Stimulated activated CD8-positive, alpha-beta memory T cell treated with anti-CD3 and anti-CD28 coated beads, Interleukin-12 subunit alpha, Interleukin-12 subunit beta, amount 100 ng/mL, for 4 hours (primary cell): ENCODE results near the gene NAA60.
A peak's percentile ranks its signal among the peaks of the same experiment; 100 is the strongest.
"Not testable (repeated sequence)": the region's sequence is repeated elsewhere in the genome, so short reads cannot be mapped to it uniquely, and the experiment has no call there.

ENCODE experiments used
- DNase-seq: peaks from one replicate; pipeline ENCODE4 v3.0.0-alpha.2; 2020; ENCODE audit warnings: low read depth

The NAA60 gene

GRCh38 chr16:3484318-3485096, 41.0 kb downstream of the NAA60 start:
- no peak for DNase-seq

DNA sequence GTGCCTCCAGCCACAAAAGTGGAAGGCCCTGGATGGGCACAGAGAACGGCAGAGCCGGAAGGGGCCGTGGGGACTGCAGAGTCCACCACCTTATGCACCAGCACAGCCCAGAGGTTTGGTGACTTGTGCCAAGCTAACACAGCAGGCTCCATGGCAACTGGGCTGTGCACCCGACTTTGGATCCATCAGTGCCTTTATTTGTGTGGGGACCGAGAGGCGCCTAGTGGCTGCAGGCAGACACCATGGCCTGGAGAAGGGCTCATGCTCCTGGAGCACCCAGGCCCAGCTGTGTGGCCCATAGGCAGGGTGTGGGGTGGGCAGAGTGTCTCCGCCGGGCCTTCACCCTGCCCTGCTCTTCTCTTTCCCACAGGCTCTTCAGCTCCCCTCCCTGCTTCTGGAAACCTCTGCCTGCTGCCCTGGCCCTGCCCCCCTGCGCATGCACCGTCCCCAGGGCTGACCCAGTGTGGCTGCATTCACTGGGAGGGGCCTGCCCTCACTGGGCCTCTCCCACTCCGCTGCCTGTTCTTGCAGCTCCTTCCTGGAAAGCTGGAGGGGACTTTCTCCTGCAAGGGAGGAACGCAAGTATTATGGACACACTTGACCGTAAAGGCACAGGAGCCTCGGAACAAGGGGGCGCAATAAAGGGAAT, 41.7 kb downstream of the NAA60 start:
- DNase-seq, result no peak

DNA sequence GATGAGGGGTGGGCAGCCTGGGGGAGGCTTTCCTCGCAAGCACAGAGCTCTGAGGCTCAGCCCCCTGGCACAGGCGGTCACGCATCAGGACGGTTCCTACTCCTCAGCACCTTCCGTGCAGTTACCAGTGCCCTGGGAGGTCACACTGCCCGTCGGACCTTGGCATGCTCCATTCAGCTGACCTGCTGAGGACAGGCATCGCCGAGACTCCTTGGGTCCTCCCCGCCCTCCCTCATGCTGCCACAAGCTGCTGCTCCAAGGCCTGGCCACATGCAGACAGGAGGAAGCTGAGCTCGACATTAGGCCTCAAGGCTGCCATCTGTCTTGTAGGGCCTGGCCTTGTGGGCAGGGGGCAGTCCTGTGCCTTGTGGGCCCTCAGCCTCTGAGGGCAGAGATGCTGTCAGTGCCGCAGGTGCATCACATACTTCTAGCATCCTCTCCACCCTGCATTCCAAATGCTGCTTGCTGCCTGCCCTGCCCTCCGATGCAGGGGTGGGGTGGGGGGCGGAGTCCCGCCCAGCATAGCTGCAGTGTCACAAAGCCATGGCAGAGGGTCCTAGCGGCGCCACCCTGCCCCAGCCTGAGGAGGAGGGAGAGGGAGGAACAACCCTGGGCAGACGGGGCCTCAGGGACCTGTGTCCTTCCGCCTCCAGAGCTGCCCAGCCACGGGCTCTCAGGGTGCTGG, 42.5 kb downstream of the NAA60 start:
- DNase-seq, result no peak

- DNase-seq, result no peak
These were observed 43.2 kb downstream of the NAA60 start for GRCh38 chr16:3486506-3487215.

- no peak for DNase-seq
These were observed 44.3 kb downstream of the NAA60 start for GRCh38 chr16:3487521-3488410.

DNA sequence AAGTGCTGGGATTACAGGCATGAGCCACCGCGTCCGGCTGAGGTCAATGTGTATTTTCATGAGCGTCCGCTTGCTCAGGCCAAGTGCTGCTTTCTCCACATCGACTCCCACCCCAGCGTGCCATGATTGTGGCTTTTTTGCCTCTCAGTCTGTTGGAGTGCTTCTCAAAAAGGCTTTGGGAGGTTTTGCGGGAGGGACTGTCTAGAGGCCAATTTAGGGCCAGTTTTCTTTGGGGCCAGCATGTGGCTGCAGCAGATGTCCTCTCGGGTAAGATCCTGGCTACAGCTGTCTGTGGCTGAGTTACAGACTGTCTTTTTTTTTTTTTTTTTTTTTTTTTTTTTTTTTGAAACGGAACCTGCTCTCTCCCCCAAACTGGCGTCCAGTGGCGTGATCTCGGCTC, 45.3 kb downstream of the NAA60 start:
- no peak for DNase-seq

GRCh38 chr16:3490911-3491629, 47.6 kb downstream of the NAA60 start:
- DNase-seq, result no peak

- no peak for DNase-seq
These were observed 48.9 kb downstream of the NAA60 start for GRCh38 chr16:3492356-3492755.

GRCh38 chr16:3494386-3494973, 51.0 kb downstream of the NAA60 start:
- no peak for DNase-seq

- DNase-seq, result no peak
These were observed 51.7 kb downstream of the NAA60 start, which contains the start of gene C16orf90 for GRCh38 chr16:3495176-3495575. Gene C16orf90, minus strand, starts transcription at chr16:3495489. Its CDS starts 68 bp downstream, at chr16:3495421.

GRCh38 chr16:3496386-3496785, 52.9 kb downstream of the NAA60 start:
- no peak for DNase-seq

DNA sequence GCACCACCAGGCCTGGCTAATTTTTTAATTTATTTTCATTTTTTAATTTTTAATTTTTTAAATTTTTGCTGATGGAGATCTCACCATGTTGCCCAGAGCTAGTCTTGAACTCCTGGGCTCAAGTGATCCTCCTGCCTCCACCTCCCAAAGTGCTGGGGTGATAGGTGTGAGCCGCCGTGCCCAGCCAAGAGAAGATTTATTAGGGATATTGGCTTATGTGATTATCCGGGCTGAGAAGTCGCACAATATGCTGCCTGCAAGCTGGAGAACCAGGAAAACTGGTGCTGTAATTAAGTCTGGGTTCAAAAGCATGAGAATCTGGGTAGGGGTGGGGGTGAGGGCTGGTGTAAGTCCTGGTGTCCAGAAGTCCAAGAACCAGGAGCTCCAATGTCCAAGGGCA, 54.3 kb downstream of the NAA60 start:
- no peak for DNase-seq

DNA sequence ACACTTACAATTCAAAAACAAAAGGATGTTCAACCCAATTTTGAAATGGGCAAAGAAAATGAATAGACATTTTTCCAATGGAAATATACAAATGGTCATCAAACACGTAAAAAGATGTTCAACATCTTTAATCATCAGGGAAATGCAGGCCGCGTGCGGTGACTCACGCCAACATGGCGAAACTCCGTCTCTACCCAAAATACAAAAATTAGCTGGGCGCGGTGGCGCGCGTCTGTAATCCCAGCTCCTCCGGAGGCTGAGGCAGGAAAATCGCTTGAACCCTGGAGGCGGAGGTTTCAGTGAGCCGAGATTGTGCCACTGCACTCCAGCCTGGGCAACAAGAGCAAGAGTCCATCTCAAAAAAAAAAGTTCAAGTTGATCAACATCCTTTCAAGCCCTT, 55.5 kb downstream of the NAA60 start:
- DNase-seq, result no peak

- DNase-seq, result not testable (repeated sequence)
These were observed 57.9 kb downstream of the NAA60 start for GRCh38 chr16:3501412-3501761.

DNA sequence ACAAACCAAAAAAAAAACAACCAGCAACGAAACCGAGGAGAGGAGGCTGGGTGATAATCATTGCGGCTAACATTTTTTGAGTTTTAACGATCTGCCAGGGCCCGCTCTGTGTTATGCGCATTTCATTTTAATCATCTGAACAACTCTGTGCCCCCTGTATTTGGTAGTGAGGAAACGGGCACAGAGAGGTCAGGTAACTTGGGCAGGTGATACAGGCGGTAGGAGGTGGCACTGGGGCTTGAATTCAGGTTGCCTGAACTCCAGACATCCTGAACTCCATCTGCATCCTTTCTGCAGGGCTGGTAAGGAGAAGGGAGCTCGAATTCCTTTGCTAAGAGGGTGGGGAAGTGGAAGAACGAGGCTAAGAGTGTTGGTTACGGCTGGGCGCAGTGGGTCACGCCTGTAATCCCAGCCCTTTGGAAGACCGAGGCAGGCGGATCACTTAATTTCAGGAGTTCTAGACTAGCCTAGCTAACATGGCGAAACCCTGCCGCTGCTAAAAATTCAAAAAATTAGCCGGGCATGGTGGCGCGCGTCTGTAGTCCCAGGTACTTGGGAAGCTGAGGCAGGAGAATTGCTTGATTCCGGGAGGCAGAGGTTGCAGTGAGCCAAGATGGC, 58.4 kb downstream of the NAA60 start:
- no peak for DNase-seq

DNA sequence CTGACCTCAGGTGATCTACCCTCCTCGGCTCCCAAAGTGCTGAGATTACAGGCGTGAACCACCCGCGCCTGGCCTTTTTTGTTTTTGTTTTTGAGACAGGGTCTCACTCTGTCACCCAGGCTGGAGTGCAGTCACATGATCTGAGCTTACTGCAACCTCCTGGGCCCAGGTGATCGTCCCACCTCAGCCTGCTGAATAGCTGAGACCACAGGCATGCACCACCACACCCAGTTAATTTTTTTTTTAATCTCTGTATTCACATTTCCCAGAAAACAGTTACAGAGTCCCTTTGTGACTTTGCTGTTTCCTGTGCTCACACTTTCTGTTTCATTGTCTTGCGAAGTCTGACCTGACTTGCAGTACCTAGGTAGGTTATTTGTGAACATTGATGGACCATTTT, 60.0 kb downstream of the NAA60 start:
- DNase-seq, result no peak

GRCh38 chr16:3508736-3509135, 65.3 kb downstream of the NAA60 start:
- DNase-seq, result no peak

- peak; percentile 33 for DNase-seq
These were observed 66.0 kb downstream of the NAA60 start for GRCh38 chr16:3509470-3509928.

GRCh38 chr16:3510416-3510815, 66.9 kb downstream of the NAA60 start:
- no peak for DNase-seq
